HG02571 (cell line): ENCODE data around the gene NAT8L.

Source experiments
- ATAC-seq: cut with Tn5 transposase; IDR thresholded peaks from one replicate; pipeline ENCODE4 v1.9.1; 2021; ENCODE audit warnings: mild to moderate bottlenecking, moderate library complexity; ENCODE audit not compliant: unreplicated experiment

NAT8L gene

DNA sequence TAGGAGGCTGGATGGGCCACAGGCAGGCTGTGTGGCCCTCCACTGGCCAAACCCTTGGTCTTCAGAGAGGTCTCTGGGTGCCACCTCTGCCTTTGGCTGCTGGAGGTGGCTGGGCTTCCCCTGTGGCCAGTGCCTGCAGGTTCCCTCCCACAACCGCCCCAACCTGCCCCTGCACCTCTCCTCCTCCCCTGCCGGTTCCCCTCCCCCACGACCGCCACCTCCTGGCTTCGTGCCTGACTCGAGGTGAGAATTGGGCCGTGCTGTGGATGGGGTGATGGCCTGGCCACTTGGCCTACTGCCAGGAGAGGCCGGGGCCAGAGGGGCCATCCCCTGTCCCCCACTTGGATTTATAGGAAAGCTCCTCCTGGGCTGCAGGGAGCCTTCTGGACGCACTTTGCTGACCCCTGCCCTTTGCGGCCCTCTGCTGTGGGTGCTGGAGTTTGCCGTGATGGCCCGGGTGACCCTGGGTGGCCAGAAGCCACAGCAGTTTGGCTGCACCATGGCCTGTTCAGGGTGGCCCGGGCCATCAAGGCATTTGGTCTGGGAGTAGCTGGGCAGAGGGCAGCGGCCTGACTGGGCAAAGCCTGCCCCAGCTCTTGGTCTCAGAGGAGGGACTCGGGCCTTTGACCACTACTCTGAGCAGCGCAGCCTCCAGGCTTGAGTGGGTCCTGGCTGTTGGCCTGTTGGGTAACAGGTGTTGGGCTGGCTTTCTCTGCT is 3.8 kb downstream of the NAT8L start:
- no peak for ATAC-seq

GRCh38 chr4:2063557-2064275 is 4.6 kb downstream of the NAT8L start:
- ATAC-seq: no peak

GRCh38 chr4:2064276-2064991 is 5.3 kb downstream of the NAT8L start:
- no peak for ATAC-seq

GRCh38 chr4:2065106-2065930 is 6.2 kb downstream of the NAT8L start:
- ATAC-seq: no peak

DNA sequence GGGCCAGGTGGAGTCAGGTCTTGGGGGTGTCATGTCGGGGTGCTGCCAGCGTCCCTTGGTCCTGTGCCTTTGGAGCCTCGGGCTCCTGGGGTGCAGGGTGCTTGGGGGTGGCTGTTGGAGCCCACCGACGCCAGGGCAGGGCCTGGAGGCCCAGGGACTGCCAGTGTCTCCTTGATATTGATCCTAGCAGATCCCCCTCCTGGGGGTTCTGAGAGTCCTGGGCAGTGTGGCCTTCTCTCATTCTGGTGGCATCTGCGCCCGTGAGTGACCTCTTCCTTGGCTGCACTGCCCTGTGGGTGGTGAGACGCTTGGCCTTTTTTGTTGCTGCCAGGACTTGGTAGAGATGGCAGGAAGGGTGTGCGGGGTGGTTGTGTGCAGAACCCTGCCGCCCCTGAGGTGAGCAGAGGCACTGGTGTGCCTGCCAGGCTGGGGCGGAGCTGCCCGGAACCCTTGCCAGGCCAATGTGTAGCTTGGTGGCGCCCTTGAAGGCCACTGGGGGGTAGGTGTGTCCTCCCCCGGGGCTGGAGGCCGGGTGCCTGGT is 7.0 kb downstream of the NAT8L start:
- ATAC-seq: no peak

GRCh38 chr4:2066571-2067445 is 7.7 kb downstream of the NAT8L start:
- ATAC-seq: no peak

GRCh38 chr4:2067446-2068197 is 8.5 kb downstream of the NAT8L start:
- no peak for ATAC-seq

- ATAC-seq: no peak
Observed at GRCh38 chr4:2068198-2068470, 9.0 kb downstream of the NAT8L start.

GRCh38 chr4:2068566-2068965 is 9.4 kb downstream of the NAT8L start:
- no peak for ATAC-seq

DNA sequence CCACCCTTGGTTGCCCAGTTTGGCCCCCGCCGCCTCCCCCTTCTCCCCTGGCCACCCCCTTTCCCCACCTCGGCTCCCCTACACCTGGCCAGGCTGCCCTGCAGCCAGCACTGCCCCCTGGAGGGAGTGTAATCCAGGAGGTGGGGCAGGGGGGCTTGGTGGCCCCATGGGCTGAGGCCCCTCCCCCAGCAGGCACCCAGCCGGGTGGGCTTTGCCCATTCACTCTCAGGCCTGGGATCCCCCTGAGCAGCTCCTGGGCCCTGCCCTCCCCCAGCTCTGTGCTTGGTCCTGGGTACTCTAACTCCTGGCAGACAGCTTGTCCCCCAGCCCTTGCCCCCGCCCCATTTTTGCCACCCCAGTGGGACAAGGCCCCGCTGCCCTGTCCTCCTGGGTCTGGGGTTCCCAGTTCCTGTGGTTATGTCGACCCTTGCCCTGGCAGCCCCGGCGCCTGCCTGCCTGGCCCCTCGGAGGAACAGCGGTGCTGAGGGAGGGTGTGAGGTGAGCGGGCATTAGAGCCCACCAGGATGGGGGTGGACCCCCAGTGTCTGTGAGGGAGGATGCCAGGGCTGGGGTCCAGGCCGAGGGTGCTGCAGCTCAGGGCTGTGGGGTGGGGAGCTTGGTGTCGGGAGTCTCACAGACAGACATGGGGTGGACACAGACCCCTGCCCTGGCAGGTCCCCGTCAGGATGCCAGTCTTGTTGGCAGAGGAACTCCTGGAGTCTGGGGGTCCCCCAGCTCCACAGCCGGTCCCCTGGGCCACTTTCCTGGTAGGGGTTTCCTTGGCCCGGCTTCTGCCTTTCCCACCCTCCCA is 10.2 kb downstream of the NAT8L start:
- ATAC-seq: no peak

DNA sequence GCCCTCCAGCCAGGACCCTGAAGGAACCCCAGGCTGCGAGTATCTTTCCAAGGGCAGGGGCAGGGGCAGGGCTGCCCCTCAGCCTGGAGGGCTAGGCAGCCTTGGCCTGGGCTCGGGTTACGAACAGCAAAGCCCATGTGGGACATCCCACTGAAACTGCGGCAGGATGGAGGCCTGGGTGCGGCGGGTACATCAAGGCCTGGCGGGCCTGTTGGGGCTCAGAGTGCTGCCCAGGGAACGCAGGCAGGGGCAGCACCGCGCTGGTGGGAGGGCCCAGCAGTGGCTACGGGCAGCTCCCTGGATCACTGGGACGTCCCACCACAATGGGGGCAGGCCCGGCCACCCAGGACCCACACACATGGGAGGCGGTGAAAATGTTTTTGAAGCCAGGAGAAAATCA is 10.9 kb downstream of the NAT8L start:
- no peak for ATAC-seq

DNA sequence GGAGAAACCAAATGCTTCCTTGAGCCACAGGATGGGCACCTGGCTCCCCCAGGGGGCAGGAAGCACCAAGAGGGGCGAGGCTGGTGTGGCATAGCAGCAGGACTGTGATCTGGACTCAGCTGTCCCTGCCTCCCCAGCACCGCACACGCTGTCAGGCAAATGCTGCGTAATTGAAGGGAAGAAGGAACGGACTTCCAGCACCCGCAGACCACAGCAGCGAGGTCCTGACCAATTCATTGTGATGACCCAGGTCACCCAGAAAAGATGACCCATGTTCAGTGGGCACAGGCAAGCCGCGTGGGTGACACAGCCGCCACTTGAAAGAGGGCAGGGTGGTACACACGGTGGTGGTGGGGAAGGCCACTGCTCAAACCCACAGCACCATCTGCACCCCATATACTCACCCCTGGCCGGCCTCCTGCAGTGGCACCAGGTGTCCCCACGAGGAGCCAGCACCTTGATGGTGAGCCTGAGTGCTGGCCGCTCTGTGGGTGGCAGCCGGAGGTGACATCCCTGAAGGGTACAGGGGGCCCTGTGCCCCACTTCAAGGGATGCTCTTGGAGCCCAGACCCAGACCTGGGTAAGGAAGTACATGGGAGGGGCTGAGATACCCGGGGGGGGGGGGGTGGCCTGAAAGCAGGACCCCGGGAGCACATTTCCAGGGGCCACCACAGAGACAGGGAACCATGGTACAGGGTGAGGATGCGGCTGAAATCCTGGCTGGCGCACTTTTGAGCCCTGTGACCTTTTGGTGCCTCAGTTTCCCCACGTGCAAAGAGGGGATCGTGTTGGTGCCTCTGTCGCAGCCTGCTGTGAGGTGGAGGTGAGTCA is 11.5 kb downstream of the NAT8L start:
- ATAC-seq: no peak

- no peak for ATAC-seq
Observed at GRCh38 chr4:2071252-2071911, 12.3 kb downstream of the NAT8L start.

GRCh38 chr4:2071912-2072867 is 13.1 kb downstream of the NAT8L start:
- no peak for ATAC-seq

DNA sequence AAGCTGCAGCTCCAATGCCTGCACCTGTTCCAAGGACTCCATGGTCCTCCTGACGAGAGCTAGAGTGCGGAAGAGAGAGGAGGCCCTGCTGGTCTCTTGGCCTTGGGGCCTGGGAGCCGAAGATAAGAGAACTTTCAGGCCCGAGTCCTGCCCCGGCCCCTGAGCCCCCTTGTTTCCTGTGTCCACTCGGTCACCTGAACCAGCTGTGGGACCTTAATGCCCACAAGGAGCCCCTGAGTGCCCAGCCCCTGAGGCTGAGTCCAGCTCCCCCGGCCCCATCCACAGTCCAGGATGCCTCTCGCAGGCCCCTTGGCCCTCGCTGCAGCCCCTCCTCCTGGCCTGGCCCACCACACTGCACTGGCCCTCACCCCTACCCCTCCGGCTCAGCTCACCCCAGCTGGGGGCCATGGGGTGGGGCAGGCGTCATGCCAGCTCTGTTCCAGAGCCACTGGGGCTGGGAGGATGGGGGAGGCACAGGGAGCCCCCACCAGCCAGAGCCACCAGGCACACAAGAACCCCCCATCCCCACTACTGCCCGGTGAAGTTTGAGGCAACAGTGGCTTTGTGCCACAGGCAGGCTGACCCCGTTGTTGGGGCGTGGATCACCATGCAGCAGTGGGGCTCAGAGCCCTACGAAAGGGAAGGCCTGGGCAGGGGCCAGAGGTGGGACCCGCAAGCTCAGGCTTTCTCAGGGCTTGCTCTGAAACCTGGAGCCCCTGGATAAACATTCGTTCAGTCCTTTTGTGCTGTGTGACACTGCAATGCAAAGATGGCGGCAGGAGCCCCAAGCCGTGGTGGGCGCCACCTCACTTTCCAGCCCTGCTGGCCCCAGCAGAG is 14.1 kb downstream of the NAT8L start:
- ATAC-seq: no peak
